Suprapubic skin (tissue), 4 donors: ENCODE data around the gene MELK. TPM values are rescaled to one million over a fixed set of nuclear protein-coding genes. Genes with fewer than 3 reads are reported as not detected.

Experiments
- DNase-seq, 2 donors: peaks; one replicate each; pipeline ENCODE4 v3.0.0-alpha.2; 2019; ENCODE audit warnings: low spot score in 2 of 2
- H3K27ac ChIP-seq: fragments of 200-600 bp; sonication (generic); one replicate; pipeline ENCODE4 v1.5.1; 2019
- H3K27me3 ChIP-seq: fragments of 200-600 bp; sonication (generic); one replicate; pipeline ENCODE4 v1.5.1; 2019
- H3K36me3 ChIP-seq: fragments of 200-600 bp; sonication (generic); one replicate; pipeline ENCODE4 v1.5.1; 2019
- H3K4me1 ChIP-seq: fragments of 200-600 bp; sonication (generic); one replicate; pipeline ENCODE4 v1.5.1; 2019
- H3K4me3 ChIP-seq: fragments of 200-600 bp; sonication (generic); one replicate; pipeline ENCODE4 v1.5.1; 2019; ENCODE audit warnings: mild to moderate bottlenecking
- H3K9me3 ChIP-seq: fragments of 200-600 bp; sonication (generic); one replicate; pipeline ENCODE4 v1.5.1; 2019
- CTCF ChIP-seq, 2 donors: fragments of 200-600 bp in 1 of 2; fragments of 450-650 bp in 1 of 2; sonication (generic) in 1 of 2; IDR thresholded peaks; one replicate each; pipeline ENCODE4 v1.5.1; 2016 to 2019; ENCODE audit warnings: antibody characterized with exemption in 2 of 2, mild to moderate bottlenecking in 1 of 2, moderate library complexity in 1 of 2
- EP300 ChIP-seq: sonication (generic); formaldehyde crosslinking; IDR thresholded peaks from one replicate; pipeline ENCODE4 v1.6.1; 2017; ENCODE audit warnings: antibody characterized with exemption
- POLR2A ChIP-seq, 2 donors: fragments of 450-650 bp; IDR thresholded peaks; one replicate each; pipeline ENCODE4 v1.6.1; 2017; ENCODE audit warnings: antibody characterized with exemption in 2 of 2, mild to moderate bottlenecking in 2 of 2, moderate library complexity in 2 of 2
- POLR2AphosphoS5 ChIP-seq, 3 donors: sonication (generic); formaldehyde crosslinking; IDR thresholded peaks; one replicate each; pipeline ENCODE4 v1.6.1; 2017; ENCODE audit warnings: antibody characterized with exemption in 3 of 3
- WGBS: methylation state at CpG from one replicate; pipeline ENCODE4 v1.1.5; 2018; 5-methylcytosine and 5-hydroxymethylcytosine counted together
- total RNA-seq, 4 donors: library from RNA; depleted of rRNA; stranded (reverse); fragments of >200 nt; gene quantifications; one replicate each; pipeline ENCODE4 v1.1.0, GENCODE V29; 2016

MELK gene
- total RNA-seq, 4 donors from 2014 or later: 1.8 to 3.2 (median 2.2) TPM

GRCh38 chr9:36720043-36720442 is 147.3 kb downstream of the MELK start:
- Histone ChIP-seq H3K4me1 (no peaks in the 10 kb centered on the region), H3K9me3 (no peaks in the 10 kb centered on the region), H3K36me3 (no peaks in the 10 kb centered on the region), H3K27ac (no peak overlapping the region), H3K4me3 (no peak overlapping the region), H3K27me3 (peaks cover 9% of the 10 kb centered on the region)
- TF ChIP-seq EP300: no peak
- TF ChIP-seq CTCF (IDR thresholded peaks at IDR 0.05): no peak
- TF ChIP-seq POLR2AphosphoS5 (IDR thresholded peaks at IDR 0.05): no peak
- TF ChIP-seq POLR2A (IDR thresholded peaks at IDR 0.05): no peak
- DNase-seq: no peak
- 85% methylated on average over 9 of the region's 9 CpGs for WGBS

GRCh38 chr9:36721846-36722588 is 149.3 kb downstream of the MELK start:
- Histone ChIP-seq H3K4me3 (no peak overlapping the region), H3K4me1 (no peaks in the 10 kb centered on the region), H3K9me3 (no peaks in the 10 kb centered on the region), H3K27ac (no peak overlapping the region), H3K27me3 (peaks cover 8% of the 10 kb centered on the region), H3K36me3 (no peaks in the 10 kb centered on the region)
- TF ChIP-seq POLR2AphosphoS5 (IDR thresholded peaks at IDR 0.05): no peak
- no peak for TF ChIP-seq CTCF (IDR thresholded peaks at IDR 0.05)
- no peak for TF ChIP-seq EP300
- no peak for TF ChIP-seq POLR2A (IDR thresholded peaks at IDR 0.05)
- WGBS: 73% methylated on average over 8 of the region's 8 CpGs
- no peak for DNase-seq

GRCh38 chr9:36725777-36726356 is 153.2 kb downstream of the MELK start:
- DNase-seq: no peak
- H3K27me3 ChIP-seq: no peaks in the 10 kb centered on the region
- H3K36me3 ChIP-seq: no peaks in the 10 kb centered on the region
- no peaks in the 10 kb centered on the region for H3K4me1 ChIP-seq
- no peaks in the 10 kb centered on the region for H3K9me3 ChIP-seq
- no peak for TF ChIP-seq POLR2AphosphoS5 (IDR thresholded peaks at IDR 0.05)
- TF ChIP-seq EP300: no peak
- no peak for TF ChIP-seq CTCF (IDR thresholded peaks at IDR 0.05)
- no peak for TF ChIP-seq POLR2A (IDR thresholded peaks at IDR 0.05)
- H3K27ac ChIP-seq: no peak overlapping the region
- WGBS: 42% methylated on average over 2 of the region's 3 CpGs
- H3K4me3 ChIP-seq: no peak overlapping the region

Other genes with a start within 250 kb of the MELK start
- 10 to 100 TPM; 20.6 to 43.9 (median 28.1) TPM for gene RNF38, start 172.6 kb upstream of the MELK start, total RNA-seq